Ishikawa (cell line): ENCODE data around the gene SOBP.

Source experiments
- CEBPB ChIP-seq: IDR thresholded peaks from 2 replicates; pipeline ENCODE4 v1.6.1; 2012
- CREB1 ChIP-seq: IDR thresholded peaks from 2 replicates; pipeline ENCODE4 v1.6.1; 2012; ENCODE audit warnings: low read depth
- EGR1 ChIP-seq: IDR thresholded peaks from 2 replicates; pipeline ENCODE4 v1.6.1; 2012
- EP300 ChIP-seq: IDR thresholded peaks from 2 replicates; pipeline ENCODE4 v1.6.1; 2012; ENCODE audit warnings: borderline replicate concordance
- FOXM1 ChIP-seq: IDR thresholded peaks from 2 replicates; pipeline ENCODE4 v1.6.1; 2012; ENCODE audit warnings: low read depth, borderline replicate concordance
- NFIC ChIP-seq: IDR thresholded peaks from 2 replicates; pipeline ENCODE4 v1.6.1; 2012
- RAD21 ChIP-seq: IDR thresholded peaks from 2 replicates; pipeline ENCODE4 v1.6.1; 2012; ENCODE audit warnings: low read depth
- TAF1 ChIP-seq: IDR thresholded peaks from 2 replicates; pipeline ENCODE4 v1.6.1; 2012; ENCODE audit warnings: low read depth, mild to moderate bottlenecking
- ZBTB7A ChIP-seq: IDR thresholded peaks from 2 replicates; pipeline ENCODE4 v1.6.1; 2012; ENCODE audit warnings: low read depth
- TF ChIP-seq, protein P1 (sequence below): IDR thresholded peaks from 2 replicates; pipeline ENCODE4 v1.6.1; 2012
- TF ChIP-seq, protein P2 (sequence below): IDR thresholded peaks from 2 replicates; pipeline ENCODE4 v1.6.1; 2012; ENCODE audit warnings: low read depth, mild to moderate bottlenecking

DNA sequence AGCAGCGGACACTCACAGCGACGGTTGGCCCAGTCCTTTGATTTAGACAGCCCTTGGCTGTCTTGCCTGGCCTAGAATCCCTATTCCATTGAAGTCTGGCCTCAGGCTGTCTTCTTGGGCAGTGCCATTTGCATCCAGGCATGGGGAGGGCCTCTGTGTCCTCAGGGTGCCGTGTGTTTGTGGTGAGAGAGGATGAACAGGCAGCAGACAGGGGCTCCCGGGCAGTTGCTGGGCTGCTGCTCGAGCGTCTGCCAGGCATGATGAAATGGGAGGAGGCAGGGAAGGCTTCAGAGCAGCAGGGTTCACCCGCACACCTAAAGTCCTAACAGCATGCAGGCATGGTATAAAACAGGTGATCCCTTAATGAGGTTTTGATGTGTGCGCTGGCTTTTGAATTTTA is 126.9 kb downstream of the SOBP start:
- TF ChIP-seq ZBTB7A (no peak), TAF1 (no peak), RAD21 (no peak), NFIC (no peak), EP300 (no peak), FOXM1 (no peak), CREB1 (no peak), CEBPB (no peak), EGR1 (no peak)
- TF ChIP-seq, protein P1, sequence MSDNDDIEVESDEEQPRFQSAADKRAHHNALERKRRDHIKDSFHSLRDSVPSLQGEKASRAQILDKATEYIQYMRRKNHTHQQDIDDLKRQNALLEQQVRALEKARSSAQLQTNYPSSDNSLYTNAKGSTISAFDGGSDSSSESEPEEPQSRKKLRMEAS, result no peak
- TF ChIP-seq, protein P2, sequence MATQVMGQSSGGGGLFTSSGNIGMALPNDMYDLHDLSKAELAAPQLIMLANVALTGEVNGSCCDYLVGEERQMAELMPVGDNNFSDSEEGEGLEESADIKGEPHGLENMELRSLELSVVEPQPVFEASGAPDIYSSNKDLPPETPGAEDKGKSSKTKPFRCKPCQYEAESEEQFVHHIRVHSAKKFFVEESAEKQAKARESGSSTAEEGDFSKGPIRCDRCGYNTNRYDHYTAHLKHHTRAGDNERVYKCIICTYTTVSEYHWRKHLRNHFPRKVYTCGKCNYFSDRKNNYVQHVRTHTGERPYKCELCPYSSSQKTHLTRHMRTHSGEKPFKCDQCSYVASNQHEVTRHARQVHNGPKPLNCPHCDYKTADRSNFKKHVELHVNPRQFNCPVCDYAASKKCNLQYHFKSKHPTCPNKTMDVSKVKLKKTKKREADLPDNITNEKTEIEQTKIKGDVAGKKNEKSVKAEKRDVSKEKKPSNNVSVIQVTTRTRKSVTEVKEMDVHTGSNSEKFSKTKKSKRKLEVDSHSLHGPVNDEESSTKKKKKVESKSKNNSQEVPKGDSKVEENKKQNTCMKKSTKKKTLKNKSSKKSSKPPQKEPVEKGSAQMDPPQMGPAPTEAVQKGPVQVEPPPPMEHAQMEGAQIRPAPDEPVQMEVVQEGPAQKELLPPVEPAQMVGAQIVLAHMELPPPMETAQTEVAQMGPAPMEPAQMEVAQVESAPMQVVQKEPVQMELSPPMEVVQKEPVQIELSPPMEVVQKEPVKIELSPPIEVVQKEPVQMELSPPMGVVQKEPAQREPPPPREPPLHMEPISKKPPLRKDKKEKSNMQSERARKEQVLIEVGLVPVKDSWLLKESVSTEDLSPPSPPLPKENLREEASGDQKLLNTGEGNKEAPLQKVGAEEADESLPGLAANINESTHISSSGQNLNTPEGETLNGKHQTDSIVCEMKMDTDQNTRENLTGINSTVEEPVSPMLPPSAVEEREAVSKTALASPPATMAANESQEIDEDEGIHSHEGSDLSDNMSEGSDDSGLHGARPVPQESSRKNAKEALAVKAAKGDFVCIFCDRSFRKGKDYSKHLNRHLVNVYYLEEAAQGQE, result no peak
